ENCODE data around the gene MUSTN1. TPM values are rescaled to one million over a fixed set of nuclear protein-coding genes. Genes with fewer than 3 reads are reported as not detected.

The MUSTN1 gene
- total RNA-seq (0.79 and 5.1 TPM in 2 replicates), polyA plus RNA-seq (8.3 and 11.2 TPM in 2 replicates), polyA minus RNA-seq (1.9 and 5.5 TPM in 2 replicates)
- 4.7 TPM for total RNA-seq (2013)

DNA sequence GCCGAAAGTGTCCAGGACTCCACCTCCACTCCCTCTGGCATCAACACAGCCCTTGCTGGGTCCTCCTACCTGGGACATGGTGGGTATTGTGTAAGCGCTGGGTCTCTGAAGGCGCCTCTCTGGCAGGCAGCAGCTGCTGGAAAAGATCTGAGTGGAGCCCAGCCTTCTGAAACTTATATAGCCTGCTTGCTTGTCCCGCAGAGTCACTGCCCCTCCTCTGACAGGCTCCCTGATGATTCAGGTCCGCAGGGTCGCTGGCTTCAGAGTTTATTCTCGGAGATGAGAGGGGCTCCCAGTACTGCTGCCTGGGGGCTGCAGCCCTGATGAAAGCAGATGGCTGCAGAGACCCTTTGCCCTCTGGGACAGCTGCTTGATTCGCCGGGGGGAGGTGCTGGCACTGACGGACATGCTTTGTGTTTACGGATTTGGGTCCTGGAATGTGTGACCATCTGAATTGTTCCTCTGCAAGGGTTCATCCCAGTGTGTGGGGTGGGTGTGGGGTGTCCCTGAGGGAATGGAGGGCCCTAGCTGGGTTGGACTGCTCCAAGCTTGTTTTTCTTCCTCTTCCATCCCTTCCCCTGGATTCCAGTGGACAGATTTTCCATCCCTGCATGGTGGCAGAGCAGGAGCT is at the start of gene MUSTN1:
Gene MUSTN1, minus strand, starts transcription at position 149 of the 631 bp plus-strand sequence. Its CDS starts 71 bp downstream, at position 78.
- TF ChIP-seq, protein P1, sequence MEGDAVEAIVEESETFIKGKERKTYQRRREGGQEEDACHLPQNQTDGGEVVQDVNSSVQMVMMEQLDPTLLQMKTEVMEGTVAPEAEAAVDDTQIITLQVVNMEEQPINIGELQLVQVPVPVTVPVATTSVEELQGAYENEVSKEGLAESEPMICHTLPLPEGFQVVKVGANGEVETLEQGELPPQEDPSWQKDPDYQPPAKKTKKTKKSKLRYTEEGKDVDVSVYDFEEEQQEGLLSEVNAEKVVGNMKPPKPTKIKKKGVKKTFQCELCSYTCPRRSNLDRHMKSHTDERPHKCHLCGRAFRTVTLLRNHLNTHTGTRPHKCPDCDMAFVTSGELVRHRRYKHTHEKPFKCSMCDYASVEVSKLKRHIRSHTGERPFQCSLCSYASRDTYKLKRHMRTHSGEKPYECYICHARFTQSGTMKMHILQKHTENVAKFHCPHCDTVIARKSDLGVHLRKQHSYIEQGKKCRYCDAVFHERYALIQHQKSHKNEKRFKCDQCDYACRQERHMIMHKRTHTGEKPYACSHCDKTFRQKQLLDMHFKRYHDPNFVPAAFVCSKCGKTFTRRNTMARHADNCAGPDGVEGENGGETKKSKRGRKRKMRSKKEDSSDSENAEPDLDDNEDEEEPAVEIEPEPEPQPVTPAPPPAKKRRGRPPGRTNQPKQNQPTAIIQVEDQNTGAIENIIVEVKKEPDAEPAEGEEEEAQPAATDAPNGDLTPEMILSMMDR (IDR thresholded peaks at IDR 0.05) = no peak
- no peak for TF ChIP-seq EZH2 (IDR thresholded peaks at IDR 0.05; ENCODE audit: borderline replicate concordance, insufficient read depth, low read depth, low read length, poor library complexity, severe bottlenecking)
- no peak within 1 kb of the TSS for H3K4me3 Mint-ChIP-seq
- no peak for DNase-seq
- Histone ChIP-seq H2AFZ (ENCODE audit: insufficient read depth, low read depth, low read length, poor library complexity, severe bottlenecking) (no peak within 1 kb of the TSS), H3K4me1 (ENCODE audit: control insufficient read depth in 2 of 2, insufficient read depth in 2 of 2, low read length in 2 of 2) (no peaks in the 10 kb centered on the region), H4K20me1 (ENCODE audit: control insufficient read depth, insufficient read depth, low read length, poor library complexity, severe bottlenecking) (no peaks in the 10 kb centered on the region), H3K79me2 (ENCODE audit: control insufficient read depth, insufficient read depth, low read length) (no peaks in the 10 kb centered on the region), H3K27me3 (replicated peaks in 1 of 4; ENCODE audit: control extremely low read depth in 1 of 4, control insufficient read depth in 3 of 4, insufficient read depth in 4 of 4, low read length in 3 of 4) (no peaks in the 10 kb centered on the region), H3K36me3 (replicated peaks in 1 of 2; ENCODE audit: control extremely low read depth in 1 of 2, control insufficient read depth in 1 of 2, extremely low read depth in 1 of 2, insufficient read depth in 2 of 2, low read length in 1 of 2) (peaks cover 0 to 14% of the 10 kb centered on the region in 2 experiments), H3K27ac (ENCODE audit: low read length in 2 of 2) (no peak within 1 kb of the TSS), H3K9me3 (ENCODE audit: control extremely low read depth in 1 of 3, control insufficient read depth in 2 of 3, insufficient read depth in 1 of 3, low read length in 2 of 3) (no peaks in the 10 kb centered on the region), H3K9ac (ENCODE audit: low read length) (no peak within 1 kb of the TSS), H3K4me2 (replicated peaks; ENCODE audit: low read depth, low read length, poor library complexity, severe bottlenecking) (no peak within 1 kb of the TSS), H3K4me3 (ENCODE audit: control extremely low read depth in 1 of 5, extremely low read depth in 1 of 5, insufficient read depth in 1 of 5, low read depth in 2 of 5, low read length in 4 of 5) (no peak within 1 kb of the TSS)
- CTCF ChIA-PET = no interaction called here
- WGBS (ENCODE audit: insufficient coverage) = 98% methylated on average over 11 of the region's 11 CpGs
- intact Hi-C loops (cut with micrococcal nuclease) = no loop called here
- no peaks in the 10 kb centered on the region for H3K9me3 Mint-ChIP-seq (ENCODE audit: insufficient read depth)
- H3K4me1 Mint-ChIP-seq = no peaks in the 10 kb centered on the region
- POLR2A ChIA-PET = no interaction called here
- ATAC-seq (ENCODE audit: low read depth) = no peak
- H3K27ac Mint-ChIP-seq = no peak within 1 kb of the TSS
- no peaks in the 10 kb centered on the region for H3K27me3 Mint-ChIP-seq

- no peak overlapping the region for H3K4me3 Mint-ChIP-seq
- H3K27me3 ChIP-seq (replicated peaks in 1 of 4; ENCODE audit: control extremely low read depth in 1 of 4, control insufficient read depth in 3 of 4, insufficient read depth in 4 of 4, low read length in 3 of 4) = no peaks in the 10 kb centered on the region
- H4K20me1 ChIP-seq (ENCODE audit: control insufficient read depth, insufficient read depth, low read length, poor library complexity, severe bottlenecking) = peaks cover 17% of the 10 kb centered on the region
- H3K4me1 Mint-ChIP-seq = no peaks in the 10 kb centered on the region
- TF ChIP-seq, protein P1 (IDR thresholded peaks at IDR 0.05) = no peak
- no peak for TF ChIP-seq EZH2 (IDR thresholded peaks at IDR 0.05; ENCODE audit: borderline replicate concordance, insufficient read depth, low read depth, low read length, poor library complexity, severe bottlenecking)
- H3K79me2 ChIP-seq (ENCODE audit: control insufficient read depth, insufficient read depth, low read length) = peaks cover 48% of the 10 kb centered on the region
- intact Hi-C loops (cut with micrococcal nuclease) = no loop called here
- CTCF ChIA-PET = interaction anchor here (1.2 kb wide), 1 partner anchor 40 kb away, joined by 3 read pairs; no protein-coding TSS in a partner anchor
- H3K27me3 Mint-ChIP-seq = no peaks in the 10 kb centered on the region
- H3K4me2 ChIP-seq (replicated peaks; ENCODE audit: low read depth, low read length, poor library complexity, severe bottlenecking) = no peak overlapping the region
- 96% methylated on average over 2 of the region's 4 CpGs for WGBS (ENCODE audit: insufficient coverage)
- no peak overlapping the region for H3K9ac ChIP-seq (ENCODE audit: low read length)
- no peak for DNase-seq
- H3K36me3 ChIP-seq (replicated peaks in 1 of 2; ENCODE audit: control extremely low read depth in 1 of 2, control insufficient read depth in 1 of 2, extremely low read depth in 1 of 2, insufficient read depth in 2 of 2, low read length in 1 of 2) = peaks cover 0 to 18% of the 10 kb centered on the region in 2 experiments
- H3K9me3 Mint-ChIP-seq (ENCODE audit: insufficient read depth) = no peaks in the 10 kb centered on the region
- no peak overlapping the region for H2AFZ ChIP-seq (ENCODE audit: insufficient read depth, low read depth, low read length, poor library complexity, severe bottlenecking)
- H3K4me1 ChIP-seq (ENCODE audit: control insufficient read depth in 2 of 2, insufficient read depth in 2 of 2, low read length in 2 of 2) = no peaks in the 10 kb centered on the region
- no peak overlapping the region for H3K27ac Mint-ChIP-seq
- H3K9me3 ChIP-seq (ENCODE audit: control extremely low read depth in 1 of 3, control insufficient read depth in 2 of 3, insufficient read depth in 1 of 3, low read length in 2 of 3) = no peaks in the 10 kb centered on the region
- POLR2A ChIA-PET = no interaction called here
- ATAC-seq (ENCODE audit: low read depth) = no peak
- no peak overlapping the region for H3K27ac ChIP-seq (ENCODE audit: low read length in 2 of 2)
- H3K4me3 ChIP-seq (ENCODE audit: control extremely low read depth in 1 of 5, extremely low read depth in 1 of 5, insufficient read depth in 1 of 5, low read depth in 2 of 5, low read length in 4 of 5) = no peak overlapping the region
Measured at GRCh38 chr3:52882377-52882776, 47.6 kb upstream of the MUSTN1 start.
